ENCODE data around the gene TTC34.

GRCh38 chr1:2789164-2789985 is 12.1 kb downstream of the TTC34 start:
- TF ChIP-seq, protein P1, sequence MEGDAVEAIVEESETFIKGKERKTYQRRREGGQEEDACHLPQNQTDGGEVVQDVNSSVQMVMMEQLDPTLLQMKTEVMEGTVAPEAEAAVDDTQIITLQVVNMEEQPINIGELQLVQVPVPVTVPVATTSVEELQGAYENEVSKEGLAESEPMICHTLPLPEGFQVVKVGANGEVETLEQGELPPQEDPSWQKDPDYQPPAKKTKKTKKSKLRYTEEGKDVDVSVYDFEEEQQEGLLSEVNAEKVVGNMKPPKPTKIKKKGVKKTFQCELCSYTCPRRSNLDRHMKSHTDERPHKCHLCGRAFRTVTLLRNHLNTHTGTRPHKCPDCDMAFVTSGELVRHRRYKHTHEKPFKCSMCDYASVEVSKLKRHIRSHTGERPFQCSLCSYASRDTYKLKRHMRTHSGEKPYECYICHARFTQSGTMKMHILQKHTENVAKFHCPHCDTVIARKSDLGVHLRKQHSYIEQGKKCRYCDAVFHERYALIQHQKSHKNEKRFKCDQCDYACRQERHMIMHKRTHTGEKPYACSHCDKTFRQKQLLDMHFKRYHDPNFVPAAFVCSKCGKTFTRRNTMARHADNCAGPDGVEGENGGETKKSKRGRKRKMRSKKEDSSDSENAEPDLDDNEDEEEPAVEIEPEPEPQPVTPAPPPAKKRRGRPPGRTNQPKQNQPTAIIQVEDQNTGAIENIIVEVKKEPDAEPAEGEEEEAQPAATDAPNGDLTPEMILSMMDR (IDR thresholded peaks at IDR 0.05) = no peak
- no peak for TF ChIP-seq POLR2AphosphoS5 (IDR thresholded peaks at IDR 0.05)
